Parathyroid adenoma (tissue), 2 donors: ENCODE results near the gene SMC1A.

Experiments
- H2AFZ ChIP-seq: fragments of 300-600 bp; sonication (generic); one replicate; pipeline ENCODE4 v1.7.0; 2017; ENCODE audit warnings: antibody characterized with exemption, mild to moderate bottlenecking
- H3K27ac ChIP-seq: fragments of 300-600 bp; sonication (generic); one replicate; pipeline ENCODE4 v1.7.0; 2017
- H3K27me3 ChIP-seq: fragments of 300-600 bp; sonication (generic); one replicate; pipeline ENCODE4 v1.7.0; 2017; ENCODE audit warnings: low read length; ENCODE audit not compliant: control insufficient read depth, insufficient read depth
- H3K36me3 ChIP-seq: fragments of 300-600 bp; sonication (generic); one replicate; pipeline ENCODE4 v1.7.0; 2017; ENCODE audit warnings: low read length; ENCODE audit not compliant: control insufficient read depth, insufficient read depth
- H3K4me1 ChIP-seq: fragments of 300-600 bp; sonication (generic); one replicate; pipeline ENCODE4 v1.7.0; 2017; ENCODE audit warnings: control low read depth
- H3K4me2 ChIP-seq: fragments of 300-600 bp; sonication (generic); one replicate; pipeline ENCODE4 v1.7.0; 2017; ENCODE audit warnings: low read length
- H3K4me3 ChIP-seq: fragments of 300-600 bp; sonication (generic); one replicate; pipeline ENCODE4 v1.7.0; 2017; ENCODE audit warnings: low read depth, low read length
- H3K79me2 ChIP-seq: fragments of 300-600 bp; sonication (generic); one replicate; pipeline ENCODE4 v1.7.0; 2017; ENCODE audit warnings: control low read depth
- H3K9ac ChIP-seq: fragments of 300-600 bp; sonication (generic); one replicate; pipeline ENCODE4 v1.7.0; 2017; ENCODE audit warnings: mild to moderate bottlenecking
- H3K9me3 ChIP-seq: fragments of 300-600 bp; sonication (generic); one replicate; pipeline ENCODE4 v1.7.0; 2017; ENCODE audit warnings: low read length; ENCODE audit not compliant: control insufficient read depth
- TF ChIP-seq, protein P1 (sequence below): fragments of 300-600 bp; sonication (generic); IDR thresholded peaks from one replicate; pipeline ENCODE4 v1.7.0; 2017; ENCODE audit warnings: antibody characterized with exemption, mild to moderate bottlenecking
- donor health status: primary hyperparathyroidism.

SMC1A gene

GRCh38 chrX:53452812-53453211 lies 30.4 kb upstream of the SMC1A start:
- Histone ChIP-seq H3K27me3 (no peaks in the 10 kb centered on the region), H3K9me3 (no peaks in the 10 kb centered on the region), H2AFZ (no peak overlapping the region), H3K9ac (no peak overlapping the region), H3K4me1 (no peaks in the 10 kb centered on the region), H3K27ac (no peak overlapping the region), H3K4me2 (no peak overlapping the region), H3K4me3 (no peak overlapping the region), H3K36me3 (no peaks in the 10 kb centered on the region), H3K79me2 (no peaks in the 10 kb centered on the region)
- TF ChIP-seq, protein P1, sequence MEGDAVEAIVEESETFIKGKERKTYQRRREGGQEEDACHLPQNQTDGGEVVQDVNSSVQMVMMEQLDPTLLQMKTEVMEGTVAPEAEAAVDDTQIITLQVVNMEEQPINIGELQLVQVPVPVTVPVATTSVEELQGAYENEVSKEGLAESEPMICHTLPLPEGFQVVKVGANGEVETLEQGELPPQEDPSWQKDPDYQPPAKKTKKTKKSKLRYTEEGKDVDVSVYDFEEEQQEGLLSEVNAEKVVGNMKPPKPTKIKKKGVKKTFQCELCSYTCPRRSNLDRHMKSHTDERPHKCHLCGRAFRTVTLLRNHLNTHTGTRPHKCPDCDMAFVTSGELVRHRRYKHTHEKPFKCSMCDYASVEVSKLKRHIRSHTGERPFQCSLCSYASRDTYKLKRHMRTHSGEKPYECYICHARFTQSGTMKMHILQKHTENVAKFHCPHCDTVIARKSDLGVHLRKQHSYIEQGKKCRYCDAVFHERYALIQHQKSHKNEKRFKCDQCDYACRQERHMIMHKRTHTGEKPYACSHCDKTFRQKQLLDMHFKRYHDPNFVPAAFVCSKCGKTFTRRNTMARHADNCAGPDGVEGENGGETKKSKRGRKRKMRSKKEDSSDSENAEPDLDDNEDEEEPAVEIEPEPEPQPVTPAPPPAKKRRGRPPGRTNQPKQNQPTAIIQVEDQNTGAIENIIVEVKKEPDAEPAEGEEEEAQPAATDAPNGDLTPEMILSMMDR = no peak

GRCh38 chrX:53449632-53450031 lies 27.2 kb upstream of the SMC1A start:
- TF ChIP-seq, protein P1 = no peak
- no peaks in the 10 kb centered on the region for H3K36me3 ChIP-seq
- no peak overlapping the region for H3K4me3 ChIP-seq
- H3K79me2 ChIP-seq = no peaks in the 10 kb centered on the region
- no peaks in the 10 kb centered on the region for H3K9me3 ChIP-seq
- no peak overlapping the region for H3K27ac ChIP-seq
- no peak overlapping the region for H3K9ac ChIP-seq
- no peak overlapping the region for H3K4me2 ChIP-seq
- no peaks in the 10 kb centered on the region for H3K4me1 ChIP-seq
- no peaks in the 10 kb centered on the region for H3K27me3 ChIP-seq
- no peak overlapping the region for H2AFZ ChIP-seq

GRCh38 chrX:53447441-53447840 lies 25.0 kb upstream of the SMC1A start:
- Histone ChIP-seq H3K4me2 (no peak overlapping the region), H3K27me3 (no peaks in the 10 kb centered on the region), H3K9me3 (no peaks in the 10 kb centered on the region)

GRCh38 chrX:53445977-53446376 lies 23.5 kb upstream of the SMC1A start:
- Histone ChIP-seq H3K4me1 (no peaks in the 10 kb centered on the region), H3K27me3 (no peaks in the 10 kb centered on the region)

More at GRCh38 chrX:53447441-53447840, 25.0 kb upstream of the SMC1A start:
- H3K36me3 ChIP-seq = no peaks in the 10 kb centered on the region
- TF ChIP-seq, protein P1 = no peak
- no peak overlapping the region for H3K4me3 ChIP-seq
- no peak overlapping the region for H3K27ac ChIP-seq
- no peak overlapping the region for H2AFZ ChIP-seq
- no peaks in the 10 kb centered on the region for H3K4me1 ChIP-seq
- no peaks in the 10 kb centered on the region for H3K79me2 ChIP-seq
- H3K9ac ChIP-seq = no peak overlapping the region

DNA sequence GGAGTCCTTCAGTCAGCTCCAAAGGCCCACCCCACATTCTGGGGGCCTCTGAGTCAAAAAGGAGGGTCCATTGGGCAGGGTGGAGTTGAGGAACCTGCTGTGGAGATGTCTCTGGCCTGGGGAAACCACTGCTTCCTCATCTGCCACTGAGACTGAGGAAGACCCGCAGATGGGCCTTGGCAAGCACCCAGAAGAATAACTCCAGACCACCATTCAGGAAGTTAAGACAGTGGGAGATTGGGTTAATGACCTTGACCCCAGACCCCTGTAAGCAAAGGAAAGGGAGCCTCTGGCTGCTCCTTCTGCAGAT lies 19.8 kb upstream of the SMC1A start:
- H3K36me3 ChIP-seq = no peaks in the 10 kb centered on the region

More at GRCh38 chrX:53445977-53446376, 23.5 kb upstream of the SMC1A start:
- H3K36me3 ChIP-seq = no peaks in the 10 kb centered on the region
- no peaks in the 10 kb centered on the region for H3K79me2 ChIP-seq
- no peak overlapping the region for H3K9ac ChIP-seq
- H3K27ac ChIP-seq = no peak overlapping the region
- no peak overlapping the region for H3K4me2 ChIP-seq
- no peak overlapping the region for H3K4me3 ChIP-seq
- TF ChIP-seq, protein P1 = peak; percentile 31
- no peak overlapping the region for H2AFZ ChIP-seq
- no peaks in the 10 kb centered on the region for H3K9me3 ChIP-seq

More for the DNA sequence above, 19.8 kb upstream of the SMC1A start:
- Histone ChIP-seq H2AFZ (no peak overlapping the region), H3K27me3 (no peaks in the 10 kb centered on the region), H3K4me1 (no peaks in the 10 kb centered on the region), H3K4me3 (no peak overlapping the region), H3K9me3 (no peaks in the 10 kb centered on the region), H3K9ac (no peak overlapping the region), H3K79me2 (no peaks in the 10 kb centered on the region), H3K27ac (no peak overlapping the region), H3K4me2 (peak overlapping the region; percentile 76)
- TF ChIP-seq, protein P1 = no peak
